ENCODE results near the gene ACSF3.

DNA sequence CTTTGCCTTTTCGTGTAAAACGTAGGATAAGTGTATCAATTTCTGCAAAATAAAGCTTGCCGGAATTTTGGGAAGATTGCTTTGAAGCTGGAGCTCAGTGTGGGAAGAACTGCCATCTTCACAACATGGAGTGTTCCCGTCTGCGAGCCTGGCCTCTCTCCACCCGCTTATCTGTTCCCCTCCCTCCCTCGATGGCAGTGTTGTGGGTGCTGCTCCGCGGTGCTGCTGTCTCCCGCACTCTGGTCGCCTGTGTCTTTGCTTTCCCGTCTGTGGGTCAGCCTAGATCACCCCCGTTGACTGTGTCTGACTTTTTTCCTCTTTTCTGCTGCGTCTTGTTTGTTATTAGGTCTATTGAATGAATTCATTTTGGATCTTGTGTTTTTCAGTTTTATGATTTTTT, 17.0 kb downstream of the ACSF3 start:
- TF ChIP-seq EZH2 (IDR thresholded peaks at IDR 0.05) (no peak), EZH2phosphoT487 (IDR thresholded peaks at IDR 0.05) (no peak)
- TF ChIP-seq, protein P1, sequence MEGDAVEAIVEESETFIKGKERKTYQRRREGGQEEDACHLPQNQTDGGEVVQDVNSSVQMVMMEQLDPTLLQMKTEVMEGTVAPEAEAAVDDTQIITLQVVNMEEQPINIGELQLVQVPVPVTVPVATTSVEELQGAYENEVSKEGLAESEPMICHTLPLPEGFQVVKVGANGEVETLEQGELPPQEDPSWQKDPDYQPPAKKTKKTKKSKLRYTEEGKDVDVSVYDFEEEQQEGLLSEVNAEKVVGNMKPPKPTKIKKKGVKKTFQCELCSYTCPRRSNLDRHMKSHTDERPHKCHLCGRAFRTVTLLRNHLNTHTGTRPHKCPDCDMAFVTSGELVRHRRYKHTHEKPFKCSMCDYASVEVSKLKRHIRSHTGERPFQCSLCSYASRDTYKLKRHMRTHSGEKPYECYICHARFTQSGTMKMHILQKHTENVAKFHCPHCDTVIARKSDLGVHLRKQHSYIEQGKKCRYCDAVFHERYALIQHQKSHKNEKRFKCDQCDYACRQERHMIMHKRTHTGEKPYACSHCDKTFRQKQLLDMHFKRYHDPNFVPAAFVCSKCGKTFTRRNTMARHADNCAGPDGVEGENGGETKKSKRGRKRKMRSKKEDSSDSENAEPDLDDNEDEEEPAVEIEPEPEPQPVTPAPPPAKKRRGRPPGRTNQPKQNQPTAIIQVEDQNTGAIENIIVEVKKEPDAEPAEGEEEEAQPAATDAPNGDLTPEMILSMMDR (IDR thresholded peaks at IDR 0.05) = no peak

Data from neural progenitor cell (in vitro differentiated cells).